ENCODE results near the gene FCRL4.

DNA sequence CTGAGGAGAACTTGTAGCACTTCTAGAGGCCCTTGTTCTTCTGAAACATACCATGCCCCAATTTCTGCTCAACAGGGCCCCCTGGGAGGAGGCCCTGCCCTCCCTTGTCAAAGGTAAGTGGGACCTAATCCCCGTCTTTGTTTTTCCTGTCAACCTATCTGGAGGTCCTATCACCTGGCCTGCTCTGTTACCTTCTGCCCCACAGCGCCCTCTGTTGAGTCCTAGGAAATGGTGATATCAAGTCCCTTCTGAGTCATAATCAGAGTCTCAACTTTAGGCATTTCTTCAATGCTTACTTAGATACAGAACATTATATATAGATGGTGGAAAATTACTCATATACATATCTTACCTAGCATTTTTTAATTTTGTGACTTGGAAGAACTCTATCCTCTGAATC is 28.2 kb upstream of the FCRL4 start:
- no peak for TF ChIP-seq EP300 (IDR thresholded peaks at IDR 0.05; ENCODE audit: borderline replicate concordance in 1 of 2, control insufficient read depth in 1 of 2, low read depth in 2 of 2, low read length in 2 of 2)
- TF ChIP-seq, protein P1, sequence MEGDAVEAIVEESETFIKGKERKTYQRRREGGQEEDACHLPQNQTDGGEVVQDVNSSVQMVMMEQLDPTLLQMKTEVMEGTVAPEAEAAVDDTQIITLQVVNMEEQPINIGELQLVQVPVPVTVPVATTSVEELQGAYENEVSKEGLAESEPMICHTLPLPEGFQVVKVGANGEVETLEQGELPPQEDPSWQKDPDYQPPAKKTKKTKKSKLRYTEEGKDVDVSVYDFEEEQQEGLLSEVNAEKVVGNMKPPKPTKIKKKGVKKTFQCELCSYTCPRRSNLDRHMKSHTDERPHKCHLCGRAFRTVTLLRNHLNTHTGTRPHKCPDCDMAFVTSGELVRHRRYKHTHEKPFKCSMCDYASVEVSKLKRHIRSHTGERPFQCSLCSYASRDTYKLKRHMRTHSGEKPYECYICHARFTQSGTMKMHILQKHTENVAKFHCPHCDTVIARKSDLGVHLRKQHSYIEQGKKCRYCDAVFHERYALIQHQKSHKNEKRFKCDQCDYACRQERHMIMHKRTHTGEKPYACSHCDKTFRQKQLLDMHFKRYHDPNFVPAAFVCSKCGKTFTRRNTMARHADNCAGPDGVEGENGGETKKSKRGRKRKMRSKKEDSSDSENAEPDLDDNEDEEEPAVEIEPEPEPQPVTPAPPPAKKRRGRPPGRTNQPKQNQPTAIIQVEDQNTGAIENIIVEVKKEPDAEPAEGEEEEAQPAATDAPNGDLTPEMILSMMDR (IDR thresholded peaks at IDR 0.05 in 2 of 3, conservative IDR thresholded peaks at IDR 0.05 in 1 of 3; ENCODE audit: control insufficient read depth in 2 of 3, extremely low read depth in 1 of 3, insufficient read depth in 1 of 3, low read depth in 3 of 3, low read length in 3 of 3): peak; percentile 45 to 71 (median 59); a peak in 5 of 6 replicates
- no peak for TF ChIP-seq GABPA (IDR thresholded peaks at IDR 0.05; ENCODE audit: low read depth)
- TF ChIP-seq, protein P2, sequence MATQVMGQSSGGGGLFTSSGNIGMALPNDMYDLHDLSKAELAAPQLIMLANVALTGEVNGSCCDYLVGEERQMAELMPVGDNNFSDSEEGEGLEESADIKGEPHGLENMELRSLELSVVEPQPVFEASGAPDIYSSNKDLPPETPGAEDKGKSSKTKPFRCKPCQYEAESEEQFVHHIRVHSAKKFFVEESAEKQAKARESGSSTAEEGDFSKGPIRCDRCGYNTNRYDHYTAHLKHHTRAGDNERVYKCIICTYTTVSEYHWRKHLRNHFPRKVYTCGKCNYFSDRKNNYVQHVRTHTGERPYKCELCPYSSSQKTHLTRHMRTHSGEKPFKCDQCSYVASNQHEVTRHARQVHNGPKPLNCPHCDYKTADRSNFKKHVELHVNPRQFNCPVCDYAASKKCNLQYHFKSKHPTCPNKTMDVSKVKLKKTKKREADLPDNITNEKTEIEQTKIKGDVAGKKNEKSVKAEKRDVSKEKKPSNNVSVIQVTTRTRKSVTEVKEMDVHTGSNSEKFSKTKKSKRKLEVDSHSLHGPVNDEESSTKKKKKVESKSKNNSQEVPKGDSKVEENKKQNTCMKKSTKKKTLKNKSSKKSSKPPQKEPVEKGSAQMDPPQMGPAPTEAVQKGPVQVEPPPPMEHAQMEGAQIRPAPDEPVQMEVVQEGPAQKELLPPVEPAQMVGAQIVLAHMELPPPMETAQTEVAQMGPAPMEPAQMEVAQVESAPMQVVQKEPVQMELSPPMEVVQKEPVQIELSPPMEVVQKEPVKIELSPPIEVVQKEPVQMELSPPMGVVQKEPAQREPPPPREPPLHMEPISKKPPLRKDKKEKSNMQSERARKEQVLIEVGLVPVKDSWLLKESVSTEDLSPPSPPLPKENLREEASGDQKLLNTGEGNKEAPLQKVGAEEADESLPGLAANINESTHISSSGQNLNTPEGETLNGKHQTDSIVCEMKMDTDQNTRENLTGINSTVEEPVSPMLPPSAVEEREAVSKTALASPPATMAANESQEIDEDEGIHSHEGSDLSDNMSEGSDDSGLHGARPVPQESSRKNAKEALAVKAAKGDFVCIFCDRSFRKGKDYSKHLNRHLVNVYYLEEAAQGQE (IDR thresholded peaks at IDR 0.05; ENCODE audit: low read depth, low read length): no peak
- TF ChIP-seq CEBPB (IDR thresholded peaks at IDR 0.05; ENCODE audit: borderline replicate concordance in 1 of 2, low read depth in 2 of 2, low read length in 2 of 2): no peak
- no peak for TF ChIP-seq EZH2 (IDR thresholded peaks at IDR 0.05; ENCODE audit: borderline replicate concordance, control insufficient read depth, low read depth, low read length)
- no peak for TF ChIP-seq SREBF2 (IDR thresholded peaks at IDR 0.05; ENCODE audit: low read length)
- no peak for TF ChIP-seq POLR2AphosphoS2 (IDR thresholded peaks at IDR 0.05; ENCODE audit: low read depth, low read length)
